MCF 10A (cell line): ENCODE data around the gene ZBTB25. TPM values are rescaled to one million over a fixed set of nuclear protein-coding genes. Genes with fewer than 3 reads are reported as not detected.

Experiments
- BruUV-seq: library from RNA; stranded (reverse); fragments of 400-500 nt; replicated peaks from 2 replicates; lab custom pipeline; 2021; lab: Mats Ljungman, UMichigan
- CTCF ChIA-PET: fragments of 300-600 bp; sonication (Branson Sonifier 250); formaldehyde crosslinking; extraction: SDS; loops from one replicate; lab custom pipeline; 2021; ENCODE audit warnings: antibody characterized with exemption, inconsistent platforms; lab: Yijun Ruan, JAX
- POLR2A ChIA-PET: fragments of 300-600, 350-650 bp; sonication (Branson Sonifier 250); formaldehyde crosslinking; extraction: SDS; loops from one replicate; lab custom pipeline; 2020; ENCODE audit warnings: antibody characterized with exemption, inconsistent platforms; lab: Yijun Ruan, JAX
- DNase-seq: peaks from one replicate; pipeline ENCODE4 v3.0.0-alpha.2; 2018; ENCODE audit not compliant: unreplicated experiment
- H3K27ac Mint-ChIP-seq: one replicate; pipeline ENCODE4 v1.8.0; 2022; ENCODE audit warnings: mild to moderate bottlenecking, low read depth, mixed read lengths; ENCODE audit not compliant: unreplicated experiment
- H3K27me3 Mint-ChIP-seq: one replicate; pipeline ENCODE4 v1.8.0; 2022; ENCODE audit warnings: mixed read lengths; ENCODE audit not compliant: insufficient read depth, unreplicated experiment
- H3K36me3 Mint-ChIP-seq: one replicate; pipeline ENCODE4 v1.8.0; 2022; ENCODE audit warnings: mild to moderate bottlenecking, moderate library complexity, mixed read lengths; ENCODE audit not compliant: insufficient read depth, unreplicated experiment
- H3K4me1 Mint-ChIP-seq: one replicate; pipeline ENCODE4 v1.8.0; 2022; ENCODE audit warnings: mixed read lengths; ENCODE audit not compliant: insufficient read depth, unreplicated experiment
- H3K4me3 Mint-ChIP-seq: one replicate; pipeline ENCODE4 v1.8.0; 2022; ENCODE audit warnings: mild to moderate bottlenecking, moderate library complexity, mixed read lengths; ENCODE audit not compliant: unreplicated experiment
- H3K9me3 Mint-ChIP-seq: one replicate; pipeline ENCODE4 v1.8.0; 2022; ENCODE audit warnings: mixed read lengths; ENCODE audit not compliant: unreplicated experiment
- intact Hi-C: fragments of 100-400 bp; cut with micrococcal nuclease; formaldehyde crosslinking; loops from 2 replicates; pipeline ENCODE4 v1.14.1; 2022
- total RNA-seq: library from RNA; stranded (reverse); gene quantifications from 2 replicates; pipeline ENCODE4 v1.2.3, GENCODE V29; 2022
- TF ChIP-seq, protein P1 (sequence below): fragments of 200-600 bp; IDR thresholded peaks from one replicate; pipeline ENCODE4 v1.8.0; 2022; ENCODE audit warnings: antibody characterized with exemption, mild to moderate bottlenecking; ENCODE audit not compliant: unreplicated experiment

The ZBTB25 gene
- total RNA-seq, 1 experiment from 2014 or later: 11.7 TPM

DNA sequence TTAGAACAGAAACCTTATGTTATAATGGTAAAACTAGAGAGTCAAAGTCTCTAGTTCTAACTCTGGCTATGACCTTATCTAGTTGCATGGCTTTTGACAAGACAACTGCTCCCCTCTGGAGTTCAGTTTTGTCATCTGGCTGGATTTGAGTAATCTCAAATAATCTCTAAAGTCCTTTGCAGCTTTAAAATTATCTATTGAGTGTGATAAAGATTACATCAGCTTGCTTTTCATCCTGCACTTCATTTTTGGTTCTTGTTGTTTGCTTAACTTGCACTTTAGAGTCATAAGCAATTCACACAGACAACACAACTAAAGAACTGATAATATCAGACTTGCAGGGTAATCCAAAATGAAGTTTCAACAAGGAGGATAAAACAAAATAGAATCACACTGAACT lies 36.1 kb downstream of the ZBTB25 start:
- Mint-ChIP-seq H3K4me1 (peaks cover 6% of the 10 kb centered on the region), H3K4me3 (no peak overlapping the region), H3K9me3 (no peaks in the 10 kb centered on the region), H3K27ac (no peak overlapping the region), H3K27me3 (no peaks in the 10 kb centered on the region), H3K36me3 (no peaks in the 10 kb centered on the region)
- TF ChIP-seq, protein P1, sequence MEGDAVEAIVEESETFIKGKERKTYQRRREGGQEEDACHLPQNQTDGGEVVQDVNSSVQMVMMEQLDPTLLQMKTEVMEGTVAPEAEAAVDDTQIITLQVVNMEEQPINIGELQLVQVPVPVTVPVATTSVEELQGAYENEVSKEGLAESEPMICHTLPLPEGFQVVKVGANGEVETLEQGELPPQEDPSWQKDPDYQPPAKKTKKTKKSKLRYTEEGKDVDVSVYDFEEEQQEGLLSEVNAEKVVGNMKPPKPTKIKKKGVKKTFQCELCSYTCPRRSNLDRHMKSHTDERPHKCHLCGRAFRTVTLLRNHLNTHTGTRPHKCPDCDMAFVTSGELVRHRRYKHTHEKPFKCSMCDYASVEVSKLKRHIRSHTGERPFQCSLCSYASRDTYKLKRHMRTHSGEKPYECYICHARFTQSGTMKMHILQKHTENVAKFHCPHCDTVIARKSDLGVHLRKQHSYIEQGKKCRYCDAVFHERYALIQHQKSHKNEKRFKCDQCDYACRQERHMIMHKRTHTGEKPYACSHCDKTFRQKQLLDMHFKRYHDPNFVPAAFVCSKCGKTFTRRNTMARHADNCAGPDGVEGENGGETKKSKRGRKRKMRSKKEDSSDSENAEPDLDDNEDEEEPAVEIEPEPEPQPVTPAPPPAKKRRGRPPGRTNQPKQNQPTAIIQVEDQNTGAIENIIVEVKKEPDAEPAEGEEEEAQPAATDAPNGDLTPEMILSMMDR: no peak
- ChIA-PET POLR2A (interaction anchor here (1.1 kb wide), 1 partner anchor 212 kb away, joined by 4 read pairs; no protein-coding TSS in a partner anchor), CTCF (interaction anchor here (1.1 to 2.7 kb wide), 4 partner anchors 8 to 38 kb away, joined by 3 to 13 read pairs (median 4); no protein-coding TSS in a partner anchor)
- BruUV-seq: no TSS peak
- intact Hi-C loops: no loop called here
- no peak for DNase-seq

- no peak for DNase-seq
- TF ChIP-seq, protein P1: no peak
- Mint-ChIP-seq H3K27ac (no peak overlapping the region), H3K4me3 (no peak overlapping the region), H3K9me3 (no peaks in the 10 kb centered on the region), H3K27me3 (no peaks in the 10 kb centered on the region), H3K36me3 (no peaks in the 10 kb centered on the region), H3K4me1 (peaks cover 6% of the 10 kb centered on the region)
- CTCF ChIA-PET: interaction anchor here (1.1 to 2.7 kb wide), 4 partner anchors 17 to 37 kb away, joined by 3 to 13 read pairs (median 4); no protein-coding TSS in a partner anchor
- no TSS peak for BruUV-seq
- POLR2A ChIA-PET: interaction anchor here (0.9 to 2.0 kb wide), 3 partner anchors 16 to 34 kb away, joined by 3 to 6 read pairs (median 5); no protein-coding TSS in a partner anchor
- intact Hi-C loops: no loop called here
Observed at GRCh38 chr14:64467101-64467500, 36.5 kb downstream of the ZBTB25 start.

DNA sequence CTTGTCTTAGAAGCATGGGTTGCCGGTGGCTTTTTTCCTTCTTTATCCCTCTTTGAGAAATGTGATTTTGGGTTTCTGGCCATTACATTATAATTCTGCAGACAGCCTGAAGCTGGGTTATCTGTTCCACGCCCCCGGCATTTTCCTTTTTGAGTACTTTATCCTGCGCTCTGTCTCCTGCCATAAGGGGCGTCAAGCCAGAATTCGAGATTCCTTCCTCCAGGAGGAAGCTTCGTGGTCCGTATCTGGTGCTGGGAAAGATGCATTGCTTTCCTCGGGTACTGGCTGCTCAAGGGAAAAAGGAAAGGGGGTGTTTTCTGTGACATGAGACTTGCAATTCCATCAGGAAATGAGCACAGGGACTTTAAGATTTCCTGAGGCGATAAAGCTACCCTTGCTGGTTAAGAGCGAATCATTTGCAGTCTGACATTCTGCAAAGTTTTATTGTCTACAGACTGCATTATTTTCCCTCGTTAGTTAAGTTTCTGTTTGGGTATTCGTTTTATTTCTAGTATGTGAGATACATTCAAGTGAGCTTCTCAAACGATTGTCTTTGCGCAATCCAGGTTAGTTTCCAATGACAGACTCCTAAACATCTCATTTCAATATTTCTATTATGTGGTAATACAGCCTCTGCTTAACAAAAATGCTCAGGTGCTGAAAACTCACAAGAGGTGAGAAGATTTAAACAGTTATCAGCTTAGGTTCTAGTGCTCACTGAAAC lies 37.6 kb downstream of the ZBTB25 start:
- no TSS peak for BruUV-seq
- peak; percentile 18 for DNase-seq
- H3K4me1 Mint-ChIP-seq: peaks cover 6% of the 10 kb centered on the region
- no peaks in the 10 kb centered on the region for H3K27me3 Mint-ChIP-seq
- no peak overlapping the region for H3K27ac Mint-ChIP-seq
- intact Hi-C loops: no loop called here
- peak overlapping the region; percentile 78 for H3K4me3 Mint-ChIP-seq
- CTCF ChIA-PET: interaction anchor here (0.6 to 1.5 kb wide), 7 partner anchors 18 to 174 kb away, joined by 3 to 4 read pairs (median 3); no protein-coding TSS in a partner anchor
- H3K36me3 Mint-ChIP-seq: peaks cover 3% of the 10 kb centered on the region
- POLR2A ChIA-PET: interaction anchor here (0.6 to 2.0 kb wide), 8 partner anchors 15 to 438 kb away, joined by 3 to 6 read pairs (median 3); partner anchors contain the start of gene ZBTB25
- no peaks in the 10 kb centered on the region for H3K9me3 Mint-ChIP-seq
- TF ChIP-seq, protein P1: no peak

GRCh38 chr14:64465191-64465822 lies 38.3 kb downstream of the ZBTB25 start, which contains the start of gene AKAP5:
Gene AKAP5, plus strand, starts transcription at chr14:64465499. Its CDS starts 2,896 bp downstream, at chr14:64468395.
- ChIA-PET CTCF (interaction anchor here (0.6 to 1.9 kb wide), 4 partner anchors 45 to 175 kb away, joined by 3 to 5 read pairs (median 4); no protein-coding TSS in a partner anchor), POLR2A (interaction anchor here (0.6 to 2.0 kb wide), 6 partner anchors 20 to 437 kb away, joined by 3 to 6 read pairs (median 3); partner anchors contain the start of gene ZBTB25)
- Mint-ChIP-seq H3K4me3 (peak within 1 kb of the TSS; percentile 78), H3K9me3 (no peaks in the 10 kb centered on the region), H3K4me1 (peaks cover 6% of the 10 kb centered on the region), H3K36me3 (peaks cover 4% of the 10 kb centered on the region), H3K27ac (no peak within 1 kb of the TSS), H3K27me3 (no peaks in the 10 kb centered on the region)
- no TSS peak for BruUV-seq
- intact Hi-C loops: no loop called here
- DNase-seq: peak; percentile 16
- TF ChIP-seq, protein P1: no peak
